LNCAP (cell line): ENCODE measurements around the gene IRAK4.

Source experiments
- TF ChIP-seq, protein P1 (sequence below): fragments of 450-650 bp; IDR thresholded peaks from 2 replicates; pipeline ENCODE4 v1.5.1; 2017; ENCODE audit warnings: mild to moderate bottlenecking

The IRAK4 gene

DNA sequence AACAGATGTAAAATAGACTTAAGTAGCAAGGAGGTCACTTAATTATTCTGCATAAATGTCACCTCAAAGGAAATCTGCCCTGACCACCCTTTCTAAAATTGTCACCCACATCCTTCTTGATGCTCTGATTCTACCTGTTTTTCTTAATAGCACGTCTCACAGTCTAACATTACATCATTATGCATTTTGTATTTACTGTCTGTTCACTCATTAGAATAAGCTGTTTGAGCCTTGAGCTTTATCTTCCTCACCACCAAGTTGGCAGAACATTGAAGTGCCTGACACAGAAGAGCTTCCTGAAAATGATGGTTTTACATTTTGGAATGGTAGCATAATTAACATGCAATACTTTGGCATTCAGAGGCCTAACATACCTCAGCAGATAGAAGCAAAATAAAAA is 68.3 kb downstream of the IRAK4 start:
- TF ChIP-seq, protein P1, sequence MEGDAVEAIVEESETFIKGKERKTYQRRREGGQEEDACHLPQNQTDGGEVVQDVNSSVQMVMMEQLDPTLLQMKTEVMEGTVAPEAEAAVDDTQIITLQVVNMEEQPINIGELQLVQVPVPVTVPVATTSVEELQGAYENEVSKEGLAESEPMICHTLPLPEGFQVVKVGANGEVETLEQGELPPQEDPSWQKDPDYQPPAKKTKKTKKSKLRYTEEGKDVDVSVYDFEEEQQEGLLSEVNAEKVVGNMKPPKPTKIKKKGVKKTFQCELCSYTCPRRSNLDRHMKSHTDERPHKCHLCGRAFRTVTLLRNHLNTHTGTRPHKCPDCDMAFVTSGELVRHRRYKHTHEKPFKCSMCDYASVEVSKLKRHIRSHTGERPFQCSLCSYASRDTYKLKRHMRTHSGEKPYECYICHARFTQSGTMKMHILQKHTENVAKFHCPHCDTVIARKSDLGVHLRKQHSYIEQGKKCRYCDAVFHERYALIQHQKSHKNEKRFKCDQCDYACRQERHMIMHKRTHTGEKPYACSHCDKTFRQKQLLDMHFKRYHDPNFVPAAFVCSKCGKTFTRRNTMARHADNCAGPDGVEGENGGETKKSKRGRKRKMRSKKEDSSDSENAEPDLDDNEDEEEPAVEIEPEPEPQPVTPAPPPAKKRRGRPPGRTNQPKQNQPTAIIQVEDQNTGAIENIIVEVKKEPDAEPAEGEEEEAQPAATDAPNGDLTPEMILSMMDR: no peak

DNA sequence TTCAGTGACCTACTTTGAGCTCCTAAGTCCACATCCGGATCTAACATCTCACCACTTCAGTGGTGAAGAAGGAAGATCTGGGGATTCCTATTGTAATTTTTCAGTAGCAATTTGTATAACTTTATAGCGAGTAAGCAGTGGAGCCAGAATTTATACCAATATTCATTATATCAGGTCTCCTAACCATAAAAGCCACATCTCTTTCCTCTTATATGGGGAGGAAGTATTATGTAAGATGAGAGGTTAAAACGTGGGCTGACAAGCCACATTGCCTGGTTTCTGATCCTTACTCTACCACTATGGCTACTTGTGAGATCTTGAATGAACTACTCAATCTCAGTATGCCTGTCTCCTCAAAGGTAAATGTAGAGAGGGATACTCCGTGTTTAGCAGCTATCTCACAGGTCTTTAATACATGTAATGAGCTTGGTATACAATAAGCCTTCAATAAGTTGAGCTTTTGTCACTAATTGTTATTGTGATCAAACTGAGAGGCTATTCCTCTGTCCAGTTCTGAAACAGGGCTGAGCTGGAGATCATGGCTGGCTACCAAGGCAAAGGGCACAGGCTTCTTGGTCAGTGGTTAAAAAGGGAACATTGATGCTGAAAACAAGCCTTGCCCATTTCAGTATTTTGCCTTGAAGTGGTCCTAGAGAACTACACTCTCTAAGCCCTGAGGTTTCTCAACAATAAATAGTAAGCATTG is 73.9 kb downstream of the IRAK4 start:
- TF ChIP-seq, protein P1: no peak

DNA sequence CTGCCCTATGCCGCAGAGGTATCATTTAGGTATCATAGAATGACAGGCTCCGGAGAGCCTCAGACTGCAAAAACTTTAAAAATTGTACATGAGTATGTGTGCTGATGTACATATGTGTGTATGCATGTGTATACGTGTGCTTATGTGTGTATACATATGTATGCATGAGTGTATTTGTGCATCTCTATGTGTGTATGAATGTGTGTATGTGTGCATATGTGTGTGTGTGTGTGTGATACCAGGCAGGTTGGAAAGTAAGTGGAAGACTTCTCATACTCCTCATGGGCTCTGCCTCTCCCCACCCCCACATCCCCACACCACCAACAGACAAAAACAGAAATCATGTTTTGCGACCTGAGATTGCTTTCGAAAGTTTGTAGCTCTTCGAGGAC is 76.5 kb downstream of the IRAK4 start:
- TF ChIP-seq, protein P1: no peak

- TF ChIP-seq, protein P1: no peak
Measured at GRCh38 chr12:43835656-43836474, 77.1 kb downstream of the IRAK4 start, which contains the start of gene TMEM117. Gene TMEM117 (plus strand): TSS chr12:43836081.

DNA sequence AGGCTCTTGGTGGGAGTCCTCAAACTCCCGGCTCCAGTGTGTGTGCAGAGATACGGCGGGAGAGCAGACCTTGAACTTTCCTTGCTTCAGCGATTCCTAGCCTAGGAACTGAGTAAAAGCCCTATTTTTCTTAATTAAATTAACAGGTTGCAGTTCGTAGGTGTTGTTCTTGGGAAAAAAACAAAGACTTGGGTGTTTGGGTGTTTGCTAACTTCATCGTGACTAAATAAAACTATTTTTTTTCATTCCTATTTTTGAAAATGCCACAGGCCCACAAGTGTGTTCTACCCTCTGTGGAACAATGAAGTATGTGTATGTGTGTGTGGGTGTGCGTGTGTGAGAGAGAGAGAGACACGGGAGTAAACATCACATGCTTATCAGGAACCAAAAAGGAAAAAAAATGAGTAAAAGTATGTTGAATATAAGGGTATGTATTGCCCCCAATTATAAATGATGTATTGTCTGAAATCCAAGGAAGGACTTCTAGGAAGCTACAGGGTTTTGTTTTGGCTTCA is 77.8 kb downstream of the IRAK4 start:
- TF ChIP-seq, protein P1: no peak
